Midbrain (tissue), 1 donor: ENCODE results near the gene ROMO1.
"Not testable (repeated sequence)": the region's sequence is repeated elsewhere in the genome, so short reads cannot be mapped to it uniquely, and the experiment has no call there.

Source experiments
- DNase-seq: peaks from one replicate; lab custom pipeline; 2025; lab: John Stamatoyannopoulos, UW

Gene ROMO1

GRCh38 chr20:35710884-35711587, 11.8 kb downstream of the ROMO1 start:
- DNase-seq: no peak

DNA sequence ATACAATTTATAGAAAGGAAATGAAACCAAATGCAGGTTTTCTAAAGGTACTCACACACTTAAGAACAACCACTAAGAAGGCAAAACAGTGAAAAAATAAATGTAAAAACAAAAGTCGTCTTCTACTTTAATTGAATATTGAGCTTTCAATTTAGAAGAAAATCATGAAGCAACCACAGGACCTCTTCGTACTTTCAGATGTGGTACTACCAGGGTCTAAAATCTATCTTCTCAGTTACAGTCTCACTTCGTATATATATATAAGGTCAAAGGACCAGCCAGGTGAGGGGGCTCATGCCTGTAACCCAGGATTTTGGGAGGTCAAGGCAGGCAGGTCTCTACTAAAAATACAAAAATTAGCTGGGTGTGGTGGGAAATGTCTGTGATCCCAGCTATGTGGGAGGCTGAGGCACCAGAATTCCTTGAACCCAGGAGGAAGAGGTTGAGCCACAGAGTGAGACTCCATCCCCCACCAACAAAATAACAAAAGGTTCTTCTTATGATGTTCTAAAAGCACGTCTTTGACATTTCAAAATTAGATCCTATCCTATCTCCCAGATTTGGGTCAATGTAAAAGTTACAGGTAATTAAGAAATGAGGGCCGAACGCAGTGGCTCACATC, 12.5 kb downstream of the ROMO1 start:
- DNase-seq: no peak

GRCh38 chr20:35713120-35713519, 13.9 kb downstream of the ROMO1 start:
- DNase-seq: not testable (repeated sequence)

DNA sequence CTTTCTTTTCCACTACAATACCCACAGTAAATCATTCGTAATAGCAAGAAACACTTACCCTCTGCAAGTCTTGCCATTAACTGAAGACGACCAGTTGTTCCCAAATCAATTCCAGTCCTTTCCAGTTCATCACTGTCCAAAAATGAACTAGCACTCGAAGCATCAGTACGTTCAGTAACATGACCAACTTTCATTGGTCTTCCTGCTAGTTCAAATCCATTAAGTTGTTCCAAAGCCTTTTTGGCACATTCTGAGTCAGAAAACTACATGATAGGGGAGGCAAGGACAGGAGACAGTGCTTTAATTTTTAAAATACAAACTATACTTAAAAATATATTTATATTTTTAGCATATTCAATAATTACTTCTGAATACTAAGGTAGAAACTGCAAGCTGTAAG, 14.9 kb downstream of the ROMO1 start:
- DNase-seq: no peak

DNA sequence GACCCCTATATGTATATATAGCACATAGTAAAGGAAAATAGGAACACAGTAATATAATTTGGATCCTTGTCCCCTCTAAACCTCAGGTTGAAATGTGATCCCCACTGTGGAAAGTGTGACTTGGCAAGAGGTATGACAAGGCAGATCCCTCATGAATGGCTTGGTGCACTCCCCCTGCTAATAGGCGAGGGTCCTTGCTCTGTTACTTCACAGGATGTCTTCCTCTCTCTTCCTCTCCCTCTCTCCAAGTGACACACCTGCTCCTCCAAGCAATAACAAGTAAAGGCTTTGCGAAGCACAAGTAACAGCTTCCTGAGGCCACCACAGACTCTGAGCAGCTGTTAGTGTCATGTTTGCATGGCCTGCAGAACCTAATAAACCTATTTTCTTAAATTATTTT, 16.4 kb downstream of the ROMO1 start:
- no peak for DNase-seq

DNA sequence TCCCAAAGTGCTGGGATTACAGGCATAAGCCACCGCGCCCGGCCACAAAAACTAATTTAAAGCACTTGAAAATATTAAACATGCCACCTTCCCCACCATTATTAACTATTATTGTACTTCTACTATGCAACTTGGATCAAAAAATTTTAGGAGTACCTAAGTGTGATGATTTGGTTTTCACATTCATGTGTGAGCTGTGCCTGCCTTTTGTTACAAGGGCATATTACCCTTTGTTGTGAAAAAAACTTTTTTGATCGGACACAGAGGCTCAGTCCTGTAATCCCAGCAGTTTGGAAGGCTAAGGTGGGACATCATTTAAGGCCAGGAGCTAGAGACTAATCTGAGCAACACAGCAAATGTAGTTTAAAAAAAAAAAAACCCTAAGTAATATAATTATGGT, 17.1 kb downstream of the ROMO1 start:
- DNase-seq: no peak

GRCh38 chr20:35718321-35718720, 19.1 kb downstream of the ROMO1 start:
- DNase-seq: not testable (repeated sequence)

GRCh38 chr20:35718972-35719635, 19.9 kb downstream of the ROMO1 start:
- DNase-seq: no peak

DNA sequence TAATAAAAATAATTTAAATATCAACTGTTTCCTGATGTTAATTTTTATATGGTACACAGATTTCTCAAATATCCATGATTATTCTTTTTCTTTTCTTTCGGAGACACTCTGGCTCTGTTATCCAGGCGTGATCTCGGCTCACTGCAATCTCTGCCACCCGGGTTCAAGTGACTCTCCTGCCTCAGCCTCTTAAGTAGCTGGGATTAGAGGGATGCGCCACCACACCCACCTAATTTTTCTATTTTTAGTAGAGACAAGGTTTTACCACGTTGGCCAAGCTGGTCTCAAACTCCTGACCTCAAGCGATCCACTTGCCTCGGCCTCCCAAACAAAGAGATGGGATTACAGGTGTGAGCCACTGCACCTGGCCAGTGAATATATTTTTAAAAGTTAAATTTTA, 20.5 kb downstream of the ROMO1 start:
- DNase-seq: no peak

- no peak for DNase-seq
Observed at GRCh38 chr20:35720165-35721123, 21.2 kb downstream of the ROMO1 start.

DNA sequence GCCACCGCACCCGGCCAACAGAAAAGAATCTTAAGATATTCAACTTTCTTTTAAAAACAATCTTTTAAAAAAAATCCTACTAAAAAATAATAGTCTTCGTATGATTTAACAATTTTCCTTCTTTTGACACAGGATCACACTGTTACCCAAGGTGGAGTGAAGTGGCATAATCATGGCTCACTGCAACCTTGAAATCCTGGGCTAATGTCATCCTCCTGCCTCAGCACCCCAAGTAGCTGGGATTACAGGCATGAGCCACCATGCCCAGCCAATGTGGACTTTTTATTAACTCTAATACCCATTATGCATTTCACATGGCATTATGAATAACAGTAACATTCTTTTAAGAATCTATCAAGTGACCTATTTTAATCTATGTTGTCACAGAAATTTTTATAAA, 22.0 kb downstream of the ROMO1 start:
- DNase-seq: no peak

DNA sequence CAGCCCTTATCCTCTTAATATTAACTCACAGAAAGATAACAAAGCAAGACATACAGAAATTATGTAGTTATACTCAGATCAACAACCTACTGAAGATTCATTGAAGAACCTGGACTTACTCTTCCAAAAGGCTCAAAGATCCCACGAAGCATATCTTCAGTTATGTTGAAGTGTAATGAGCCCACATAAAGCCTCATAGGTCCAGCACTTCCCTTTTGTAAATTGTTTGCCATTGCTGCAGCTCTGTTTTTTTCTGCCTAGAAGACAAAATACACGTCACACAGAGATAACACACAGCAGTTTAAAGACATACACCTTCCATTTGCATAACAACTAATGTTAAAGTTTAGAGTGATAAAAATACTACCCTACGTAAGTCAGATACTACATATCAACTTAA, 22.4 kb downstream of the ROMO1 start:
- DNase-seq: no peak

GRCh38 chr20:35723275-35723639, 24.1 kb downstream of the ROMO1 start:
- DNase-seq: not testable (repeated sequence)

DNA sequence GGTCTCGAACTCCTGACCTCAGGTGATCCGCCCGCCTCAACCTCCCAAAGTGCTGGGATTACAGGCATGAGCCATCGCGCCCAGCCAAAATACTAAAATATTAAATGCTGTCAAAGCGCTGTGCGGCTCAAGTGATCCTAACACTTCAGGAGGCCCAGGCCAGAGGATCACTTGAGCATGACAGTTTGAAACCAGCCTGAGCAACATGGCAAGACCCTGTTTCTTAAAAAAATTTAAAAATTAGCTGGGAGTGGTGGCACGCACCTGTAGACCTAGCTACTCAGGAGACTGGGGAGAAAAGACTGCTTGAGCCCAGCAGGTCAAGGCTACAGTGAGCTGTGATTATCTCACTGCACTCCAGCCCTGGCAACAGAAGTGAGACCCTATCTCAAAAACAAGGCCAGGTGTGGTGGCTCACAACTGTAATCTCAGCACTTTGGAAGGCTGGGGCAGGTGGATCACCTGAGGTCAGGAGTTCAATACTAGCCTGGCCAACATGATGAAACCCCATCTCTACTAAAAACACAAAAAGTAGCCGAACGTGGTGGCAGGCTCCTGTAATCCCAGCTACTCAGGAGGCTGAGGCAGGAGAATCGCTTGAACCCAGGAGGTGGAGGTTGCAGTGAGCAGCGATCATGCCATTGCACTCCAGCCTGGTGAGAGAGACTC, 24.6 kb downstream of the ROMO1 start:
- not testable (repeated sequence) for DNase-seq

- no peak for DNase-seq
Observed at GRCh38 chr20:35724321-35725230, 25.4 kb downstream of the ROMO1 start.

DNA sequence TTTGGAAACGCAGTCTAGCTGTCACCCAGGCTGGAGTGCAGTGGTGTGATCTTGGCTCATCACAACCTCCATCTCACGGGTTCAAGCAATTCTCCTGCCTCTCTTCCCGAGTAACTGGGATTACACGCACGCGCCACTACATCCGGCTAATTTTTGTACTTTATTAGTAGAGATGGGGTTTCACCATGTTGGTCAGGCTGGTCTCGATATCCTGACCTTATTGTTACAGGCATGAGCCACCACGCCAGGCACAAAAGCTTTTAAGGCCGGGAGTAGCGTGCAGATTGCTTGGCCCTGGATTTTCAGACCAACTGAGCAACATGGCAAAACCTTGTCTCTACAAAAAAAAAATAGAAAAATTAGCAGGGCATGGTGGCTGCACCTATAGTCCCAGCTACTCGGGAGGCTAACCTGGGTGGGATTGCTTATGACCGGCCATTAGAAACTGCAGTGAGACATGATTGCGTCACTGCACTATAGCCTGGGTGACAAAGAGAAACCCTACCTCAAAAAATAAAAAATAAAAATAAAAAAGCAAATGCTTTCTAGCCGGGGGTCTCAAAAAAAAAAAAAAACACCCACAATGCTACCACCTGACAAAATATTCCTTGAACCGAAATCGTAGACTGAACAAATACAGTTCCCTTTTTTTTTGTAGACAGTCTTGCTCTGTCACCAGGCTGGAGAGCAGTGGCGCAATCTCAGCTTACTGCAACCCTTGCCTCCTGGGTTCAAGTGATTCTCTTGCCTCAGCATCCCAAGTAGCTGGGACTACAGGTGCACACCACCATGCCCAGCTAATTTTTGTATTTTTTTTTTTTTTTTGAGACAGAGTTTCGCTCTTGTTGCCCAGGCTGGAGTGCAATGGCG, 27.9 kb downstream of the ROMO1 start:
- no peak for DNase-seq

DNA sequence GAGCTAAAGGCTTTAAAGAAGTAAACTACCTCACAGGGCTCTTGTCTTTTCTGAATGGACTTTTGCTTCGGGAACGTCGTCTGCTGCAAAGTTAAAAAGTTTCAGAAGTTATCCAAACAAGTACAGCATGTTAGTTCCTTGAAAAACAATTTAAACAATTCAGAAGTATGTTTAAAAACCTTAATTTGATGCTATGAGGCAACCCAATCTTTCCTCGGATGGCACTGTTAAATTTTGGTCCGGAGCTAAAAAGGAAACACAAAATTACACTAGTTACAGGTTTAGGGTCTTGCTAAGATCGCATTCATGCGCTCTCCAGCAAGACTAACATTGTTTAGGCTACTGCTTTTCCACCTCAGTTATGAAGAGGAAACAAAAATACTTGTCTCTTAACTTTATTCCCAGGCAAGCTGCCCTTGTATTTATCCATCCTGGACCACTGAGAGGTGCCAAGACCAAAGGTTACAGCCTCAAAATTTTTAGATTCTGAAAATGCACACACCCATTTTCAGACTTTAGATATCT, 30.1 kb downstream of the ROMO1 start:
- no peak for DNase-seq

DNA sequence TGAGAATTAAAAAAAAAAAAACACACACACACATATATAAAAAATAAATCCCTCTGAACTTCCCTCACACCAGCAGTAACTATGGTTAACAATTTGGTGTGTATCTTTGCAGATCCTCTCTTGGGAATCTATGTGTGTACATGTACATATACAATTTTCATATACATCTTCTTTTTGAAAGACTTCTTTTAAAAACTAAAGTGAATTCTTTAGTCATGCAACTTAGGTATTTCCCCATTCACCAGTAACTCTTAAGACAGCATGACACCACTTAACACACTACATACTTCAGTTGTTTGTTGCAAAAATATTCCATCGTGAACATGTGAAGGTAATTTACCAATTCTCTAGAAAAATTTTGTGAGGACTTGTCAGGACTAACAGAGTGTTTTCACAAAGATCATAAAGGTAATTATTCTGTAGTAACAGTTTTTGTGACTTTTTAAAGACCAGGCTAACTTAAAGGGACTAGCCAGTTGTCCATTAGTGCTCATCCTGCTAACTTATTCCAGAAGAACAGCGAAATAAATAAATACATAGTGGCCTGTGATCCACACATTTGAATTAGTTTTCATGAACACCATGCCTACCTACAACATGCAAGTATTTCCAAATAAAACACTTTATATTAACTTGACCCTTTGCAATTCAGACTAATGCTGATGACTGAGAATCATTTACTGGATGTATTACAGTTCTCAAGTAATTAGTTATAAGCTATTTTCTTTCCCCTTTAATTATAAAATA, 30.8 kb downstream of the ROMO1 start:
- DNase-seq: no peak
